Spleen (tissue), 11 donors: ENCODE results near the gene TAF10. TPM values are rescaled to one million over a fixed set of nuclear protein-coding genes. Genes with fewer than 3 reads are reported as not detected.
A peak's percentile ranks its signal among the peaks of the same experiment; 100 is the strongest.

Experiments
- DNase-seq: peaks from one replicate; pipeline ENCODE4 v3.0.0-alpha.2; 2020
- H3K27ac ChIP-seq, 8 donors: fragments of 200-600 bp; sonication (generic) in 7 of 8; 1 replicate in 4 of 8; 2 replicates in 4 of 8; pipeline versions ENCODE4 v1.5.0 to v1.8.0; 2016 to 2021; ENCODE audit warnings: inconsistent platforms in 4 of 8, mild to moderate bottlenecking in 4 of 8, moderate library complexity in 1 of 8
- H3K27me3 ChIP-seq, 7 donors: fragments of 200-600 bp; sonication (generic) in 6 of 7; replicated peaks in 1 of 7; 1 replicate in 4 of 7; 2 replicates in 3 of 7; pipeline versions ENCODE4 v1.5.0 to v1.8.0; 2016 to 2021; ENCODE audit warnings: inconsistent platforms in 3 of 7, mild to moderate bottlenecking in 1 of 7
- H3K36me3 ChIP-seq, 6 donors: fragments of 200-600 bp; sonication (generic) in 5 of 6; 1 replicate in 4 of 6; 2 replicates in 2 of 6; pipeline versions ENCODE4 v1.5.0 to v1.8.0; 2016 to 2021; ENCODE audit warnings: inconsistent platforms in 2 of 6
- H3K4me1 ChIP-seq, 6 donors: fragments of 200-600 bp; sonication (generic) in 5 of 6; 1 replicate in 3 of 6; 2 replicates in 3 of 6; pipeline versions ENCODE4 v1.5.0 to v1.8.0; 2016 to 2021; ENCODE audit warnings: inconsistent platforms in 3 of 6
- H3K4me3 ChIP-seq, 8 donors: fragments of 200-600 bp; sonication (generic) in 7 of 8; 1 replicate in 4 of 8; 2 replicates in 4 of 8; pipeline versions ENCODE4 v1.5.0 to v1.8.0; 2016 to 2021; ENCODE audit warnings: inconsistent platforms in 4 of 8, mild to moderate bottlenecking in 4 of 8, moderate library complexity in 2 of 8
- H3K9me3 ChIP-seq, 8 donors: fragments of 200-600 bp; sonication (generic) in 7 of 8; 1 replicate in 4 of 8; 2 replicates in 4 of 8; pipeline versions ENCODE4 v1.5.0 to v1.8.0; 2016 to 2021; ENCODE audit warnings: inconsistent platforms in 4 of 8
- CTCF ChIP-seq, 11 experiments: fragments of 200-600 bp in 7 of 11; fragments of 450-650 bp in 4 of 11; sonication (generic) in 4 of 11; IDR thresholded peaks in 8 of 11; conservative IDR thresholded peaks in 3 of 11; 1 replicate in 7 of 11; 2 replicates in 4 of 11; pipeline versions ENCODE4 v1.4.0 to v1.8.0; 2016 to 2021; ENCODE audit warnings: antibody characterized with exemption in 11 of 11, inconsistent platforms in 4 of 11, mild to moderate bottlenecking in 1 of 11
- POLR2A ChIP-seq, 3 donors: fragments of 450-650 bp; IDR thresholded peaks; one replicate each; pipeline ENCODE4 v1.5.1; 2017; ENCODE audit warnings: antibody characterized with exemption in 3 of 3, mild to moderate bottlenecking in 1 of 3
- POLR2AphosphoS5 ChIP-seq, 3 donors: sonication (generic); formaldehyde crosslinking; IDR thresholded peaks; one replicate each; pipeline ENCODE4 v1.5.1; 2017; ENCODE audit warnings: antibody characterized with exemption in 3 of 3
- WGBS, 5 donors: extraction: QIAGEN DNeasy Blood & Tissue Kit in 3 of 5; methylation state at CpG; one replicate each; pipeline versions ENCODE4 v1.1.5 to v1.1.7; 2013 to 2018; 5-methylcytosine and 5-hydroxymethylcytosine counted together
- intact Hi-C: fragments of 100-400 bp; cut with DNase I; formaldehyde crosslinking; loops from one replicate; pipeline ENCODE4 v1.15.0; 2023; ENCODE audit warnings: low total_unique reads
- polyA plus RNA-seq, 3 donors: library from polyadenylated mRNA; stranded (reverse); fragments of 200-250 nt; gene quantifications; one replicate each; pipeline ENCODE4 v1.2.1, GENCODE V29; 2013
- total RNA-seq, 7 donors: library from RNA; depleted of rRNA in 3 of 7; stranded (reverse); fragments of >200 nt in 3 of 7; fragmentation: NEBNext Ultra II Directional in 4 of 7; extraction: Animal tissue kit (Norgen Biotek cat#: 25700) in 4 of 7; gene quantifications; one replicate each; pipeline versions ENCODE4 v1.1.0 to v1.2.1, GENCODE V29; 2016 to 2021
- donor health status: healthy with polysubstance abuse.
- donor health status: DM: no; HTN: no; CAD: no; lungs with moderate emphysema.
- donor health status: DM: no; HTN: no; CAD: no.
- donor health status: Bipolar disorder and iron deficiency.
- donor health status: healthy.
- donor health status: DM: no; HTN: no; CAD: no.
- donor health status: DM: yes; HTN: yes; CAD: no.

TAF10 gene
- total and polyA plus RNA-seq, 10 donors = 103 to 159 (median 144) TPM

GRCh38 chr11:6607190-6607795 is 4.7 kb downstream of the TAF10 start:
- Histone ChIP-seq H3K36me3 (peaks cover 9 to 58% (median 37%) of the 10 kb centered on the region in 6 donors), H3K4me3 (peak overlapping the region in 3 of 8 donors; percentile 5 to 85 (median 60)), H3K4me1 (peaks cover 52 to 85% (median 79%) of the 10 kb centered on the region in 6 donors), H3K27ac (peak overlapping the region; percentile 38 to 98 (median 94)), H3K27me3 (no peaks in the 10 kb centered on the region), H3K9me3 (no peaks in the 10 kb centered on the region)
- TF ChIP-seq POLR2A (IDR thresholded peaks at IDR 0.05) = no peak
- TF ChIP-seq CTCF (IDR thresholded peaks at IDR 0.05 in 8 of 11, conservative IDR thresholded peaks at IDR 0.05 in 3 of 11) = no peak
- no peak for TF ChIP-seq POLR2AphosphoS5 (IDR thresholded peaks at IDR 0.05)
- DNase-seq = no peak
- intact Hi-C loops = no loop called here

- Histone ChIP-seq H3K9me3 (no peaks in the 10 kb centered on the region), H3K4me3 (peak overlapping the region in 4 of 8 donors; percentile 5 to 90 (median 72)), H3K36me3 (peaks cover 9 to 61% (median 37%) of the 10 kb centered on the region in 6 donors), H3K27me3 (no peaks in the 10 kb centered on the region), H3K27ac (peak overlapping the region; percentile 38 to 98 (median 94)), H3K4me1 (peaks cover 59 to 91% (median 84%) of the 10 kb centered on the region in 6 donors)
- peak; percentile 92 for DNase-seq
- WGBS, 5 donors = 14 to 23% (median 17%) methylated on average over 11 of the region's 11 CpGs
- intact Hi-C loops = no loop called here
- peak; percentile 83 to 87 (median 83) for TF ChIP-seq POLR2AphosphoS5 (IDR thresholded peaks at IDR 0.05)
- no peak for TF ChIP-seq CTCF (IDR thresholded peaks at IDR 0.05 in 8 of 11, conservative IDR thresholded peaks at IDR 0.05 in 3 of 11)
Measured at GRCh38 chr11:6606471-6607189, 5.4 kb downstream of the TAF10 start.

- 17 to 31% (median 20%) methylated on average over 3 of the region's 3 CpGs for WGBS, 5 donors
- peak overlapping the region; percentile 60 to 91 (median 84) for H3K4me3 ChIP-seq
- peaks cover 61 to 91% (median 80%) of the 10 kb centered on the region in 6 donors for H3K4me1 ChIP-seq
- no peaks in the 10 kb centered on the region for H3K9me3 ChIP-seq
- intact Hi-C loops = loop anchor here (5.0 kb wide), 1 partner anchor 78 kb away; the partner anchor contains the start of gene MRPL17
- no peak for DNase-seq
- H3K36me3 ChIP-seq = peaks cover 4 to 63% (median 40%) of the 10 kb centered on the region in 6 donors
- TF ChIP-seq CTCF (IDR thresholded peaks at IDR 0.05 in 8 of 11, conservative IDR thresholded peaks at IDR 0.05 in 3 of 11) (no peak), POLR2A (IDR thresholded peaks at IDR 0.05) (no peak), POLR2AphosphoS5 (IDR thresholded peaks at IDR 0.05) (no peak)
- no peaks in the 10 kb centered on the region for H3K27me3 ChIP-seq
- peak overlapping the region; percentile 90 to 98 (median 94) for H3K27ac ChIP-seq
Measured at GRCh38 chr11:6604790-6605189, 7.2 kb downstream of the TAF10 start.

- Histone ChIP-seq H3K9me3 (no peaks in the 10 kb centered on the region), H3K27ac (peak overlapping the region; percentile 90 to 98 (median 94)), H3K36me3 (peaks cover 0 to 63% (median 40%) of the 10 kb centered on the region in 6 donors), H3K4me1 (peaks cover 61 to 90% (median 77%) of the 10 kb centered on the region in 6 donors), H3K27me3 (no peaks in the 10 kb centered on the region), H3K4me3 (peak overlapping the region; percentile 60 to 91 (median 84))
- WGBS, 5 donors = 0 to 1% (median 1%) methylated on average over 15 to 20 of the region's 20 CpGs
- peak in 2 of 3 donors; percentile 19 to 66 for TF ChIP-seq POLR2AphosphoS5 (IDR thresholded peaks at IDR 0.05)
- TF ChIP-seq POLR2A (IDR thresholded peaks at IDR 0.05) = peak in 1 of 3 donors; percentile 18
- peak in 3 of 11 experiments; percentile 12 to 38 (median 21) for TF ChIP-seq CTCF (IDR thresholded peaks at IDR 0.05 in 8 of 11, conservative IDR thresholded peaks at IDR 0.05 in 3 of 11)
- peak; percentile 89 for DNase-seq
- intact Hi-C loops = loop anchor here (5.0 kb wide), 1 partner anchor 78 kb away; the partner anchor contains the start of gene MRPL17
Measured at GRCh38 chr11:6604081-6604626, 7.9 kb downstream of the TAF10 start.
